Kidney glomerular epithelial cell (primary cell): ENCODE data around the gene PXK.
"Not testable (repeated sequence)": the region's sequence is repeated elsewhere in the genome, so short reads cannot be mapped to it uniquely, and the experiment has no call there.

Source experiments
- DNase-seq: peaks from one replicate; lab custom pipeline; 2025; lab: John Stamatoyannopoulos, UW

The PXK gene

DNA sequence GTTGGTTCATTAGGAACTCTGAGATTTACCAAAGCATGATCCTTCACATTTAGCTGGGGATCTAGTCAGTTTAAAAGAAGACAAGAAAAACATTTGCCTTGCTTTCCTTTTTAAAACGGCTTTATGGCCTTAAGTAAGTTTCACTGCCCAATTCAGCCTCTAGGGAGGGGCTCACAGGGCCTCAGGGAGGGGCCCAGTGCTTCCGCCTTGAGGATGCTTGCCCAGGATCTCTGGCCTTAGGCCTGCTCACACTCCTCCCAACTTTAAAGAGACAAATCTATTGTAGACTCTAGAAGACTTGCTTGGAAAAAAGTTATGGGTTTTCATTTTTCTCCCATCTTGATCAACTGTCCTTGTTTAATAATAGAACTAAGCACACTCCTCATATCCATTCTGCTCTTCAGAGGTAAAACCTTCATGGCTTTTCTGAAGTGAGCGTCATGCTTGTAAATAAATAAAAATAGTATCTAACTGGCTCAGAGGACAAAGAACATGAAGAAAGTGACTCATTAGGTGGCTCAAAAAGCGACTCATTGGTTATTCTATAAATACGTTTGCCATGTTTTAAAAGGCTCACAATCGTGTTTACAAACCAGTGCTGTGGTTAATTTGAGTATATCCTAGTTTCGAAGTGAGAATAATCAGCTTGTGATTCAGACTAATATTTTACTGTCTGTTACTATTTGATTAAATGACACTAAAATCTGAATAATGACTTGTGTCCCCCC is 87.3 kb downstream of the PXK start:
- DNase-seq: no peak

DNA sequence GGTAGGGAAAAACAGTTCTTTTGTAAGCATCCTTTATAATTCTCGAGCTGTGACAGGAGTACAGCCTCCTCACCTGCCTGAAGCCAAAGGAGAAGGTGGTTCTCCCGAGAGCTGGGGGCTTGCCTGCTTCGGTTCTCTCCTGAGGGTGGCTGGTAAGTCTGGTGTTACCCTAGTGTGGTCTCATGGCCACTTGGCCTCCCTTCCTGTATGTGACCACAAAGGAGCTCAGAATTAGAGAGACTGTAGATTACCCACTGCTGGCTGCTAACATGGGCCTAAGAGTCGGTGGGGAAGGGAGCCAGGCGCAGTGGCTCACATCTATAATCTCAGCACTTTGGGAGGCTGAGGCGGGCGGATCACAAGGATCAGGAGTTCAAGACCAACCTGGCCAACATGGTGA is 88.3 kb downstream of the PXK start:
- DNase-seq: no peak

DNA sequence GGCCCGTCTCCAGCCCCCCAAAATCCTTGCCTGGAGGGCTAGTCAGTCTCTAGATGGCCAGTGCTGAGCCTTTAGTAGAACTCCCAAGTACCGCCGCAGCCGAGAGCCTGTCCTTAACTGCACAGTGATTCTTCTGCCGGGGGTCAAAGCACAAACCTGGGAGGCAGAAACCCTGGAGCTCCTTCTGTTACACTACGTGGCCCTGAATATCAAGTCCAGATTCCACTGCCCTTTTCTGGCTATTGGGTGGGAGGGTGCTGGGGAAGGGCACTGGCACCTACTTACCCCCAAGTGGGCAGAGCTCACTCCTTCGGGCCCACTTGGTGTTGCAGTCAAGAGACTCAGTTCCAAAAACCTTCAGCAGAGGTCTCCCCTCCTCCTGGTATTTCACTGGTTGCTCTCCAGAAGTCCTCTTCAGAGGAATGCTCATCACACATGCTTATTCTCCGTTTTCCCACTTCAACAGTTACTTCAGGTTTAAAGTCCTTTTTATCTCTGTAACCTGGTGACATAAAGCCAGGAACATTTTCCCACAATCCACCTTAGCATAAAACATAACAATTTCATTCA is 90.1 kb downstream of the PXK start:
- peak; percentile 7 for DNase-seq

DNA sequence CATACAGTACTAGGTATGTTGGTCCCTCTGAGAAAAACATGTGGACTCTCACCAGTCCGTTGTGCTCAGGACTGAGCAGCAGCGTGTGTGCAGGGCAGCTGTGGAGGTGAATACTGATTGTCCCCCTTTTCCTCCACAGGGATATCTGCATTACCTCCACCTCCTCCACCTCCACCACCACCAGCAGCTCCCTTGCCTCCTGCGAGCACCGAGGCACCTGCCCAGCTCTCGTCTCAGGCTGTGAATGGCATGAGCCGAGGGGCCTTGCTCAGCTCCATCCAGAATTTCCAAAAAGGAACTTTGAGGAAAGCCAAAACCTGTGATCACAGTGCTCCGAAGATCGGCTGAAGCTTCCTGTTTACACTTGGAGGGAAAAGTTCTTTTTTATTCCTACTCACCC is 91.9 kb downstream of the PXK start:
- DNase-seq: no peak

DNA sequence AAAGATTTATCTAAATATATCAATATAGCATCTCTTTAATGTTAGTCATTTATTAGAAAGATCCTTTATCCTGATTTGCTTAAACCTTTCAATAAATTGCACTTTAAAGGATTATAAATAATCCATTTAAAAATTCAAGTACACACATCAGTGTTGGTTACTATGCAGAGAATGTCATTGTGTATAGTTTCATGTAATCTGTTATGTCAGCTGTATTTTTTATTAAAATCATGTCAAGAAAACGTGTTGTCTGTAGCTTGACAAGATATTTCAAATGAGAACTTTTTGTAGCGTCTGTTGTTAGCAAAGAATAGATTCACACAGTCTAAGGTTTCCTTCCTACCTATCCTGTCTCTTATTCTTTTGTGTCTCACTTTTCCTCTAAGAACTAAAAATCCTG is 93.1 kb downstream of the PXK start:
- no peak for DNase-seq

DNA sequence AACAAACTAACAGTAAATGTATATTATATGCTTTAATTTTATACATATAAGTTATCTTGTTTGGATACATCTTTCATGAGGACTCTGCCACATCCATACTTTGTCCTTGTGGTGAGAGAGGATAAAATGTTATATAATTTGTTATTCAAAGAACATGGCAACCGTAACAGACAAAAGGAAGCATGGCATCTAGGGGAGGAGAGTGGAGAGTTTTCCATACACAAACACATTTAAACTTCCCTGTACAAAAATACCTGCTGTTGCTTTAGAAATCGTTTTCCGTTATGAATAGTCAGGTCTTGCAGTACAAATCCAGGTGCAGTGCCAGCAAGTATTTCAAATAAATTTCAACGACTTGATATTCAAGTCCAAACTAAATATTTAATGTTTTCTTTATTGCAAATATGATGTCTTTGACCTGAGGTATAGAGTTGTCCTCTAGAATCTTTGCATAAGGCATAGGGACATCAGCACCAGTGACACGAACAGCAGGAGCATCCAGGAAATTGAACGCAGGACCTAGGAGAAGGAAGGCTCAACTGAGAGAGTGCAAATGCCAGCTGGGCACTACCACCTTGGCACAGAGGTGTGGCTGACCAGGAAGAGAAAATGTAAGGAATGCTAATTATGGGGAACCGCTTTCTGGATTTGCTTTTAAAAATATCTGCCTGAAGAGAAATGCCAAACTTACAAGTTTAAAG is 95.1 kb downstream of the PXK start:
- DNase-seq: no peak

DNA sequence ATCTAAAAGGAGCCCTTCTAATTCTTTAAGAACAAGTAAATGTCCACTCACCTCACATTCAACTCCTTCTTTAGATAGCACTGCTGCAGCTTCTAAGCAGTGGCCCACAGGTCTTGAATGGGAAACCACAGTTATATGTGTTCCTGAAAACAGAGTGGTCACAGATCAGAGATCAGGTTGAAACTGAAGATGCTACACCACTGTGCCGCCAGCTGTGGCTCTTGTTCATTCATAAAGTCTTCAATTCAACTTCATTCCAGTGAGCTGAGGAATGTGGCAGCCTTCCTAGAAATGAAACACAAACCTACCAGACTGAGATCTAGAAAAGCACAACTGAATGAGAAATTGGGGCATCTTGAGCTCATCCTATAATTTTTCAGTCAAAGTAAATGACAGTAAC is 97.0 kb downstream of the PXK start:
- DNase-seq: peak; percentile 26

DNA sequence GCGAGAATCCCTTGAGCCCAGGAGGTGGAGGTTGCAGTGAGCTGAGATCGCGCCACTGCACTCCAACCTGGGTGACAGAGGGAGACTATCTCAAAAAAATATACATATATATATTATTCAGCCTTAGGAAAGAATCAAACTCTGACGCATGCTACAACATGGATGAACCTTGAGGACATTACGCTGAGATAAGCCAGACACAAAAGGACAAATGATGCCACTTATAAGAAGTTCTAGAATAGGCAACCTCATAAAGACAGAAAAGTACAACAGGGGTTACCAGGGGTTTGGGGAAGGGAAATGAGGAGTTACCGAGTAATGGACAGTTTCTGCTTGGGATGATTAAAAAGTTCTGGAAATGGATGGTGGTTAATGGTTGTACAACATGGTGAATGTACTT is 100.2 kb downstream of the PXK start:
- no peak for DNase-seq

DNA sequence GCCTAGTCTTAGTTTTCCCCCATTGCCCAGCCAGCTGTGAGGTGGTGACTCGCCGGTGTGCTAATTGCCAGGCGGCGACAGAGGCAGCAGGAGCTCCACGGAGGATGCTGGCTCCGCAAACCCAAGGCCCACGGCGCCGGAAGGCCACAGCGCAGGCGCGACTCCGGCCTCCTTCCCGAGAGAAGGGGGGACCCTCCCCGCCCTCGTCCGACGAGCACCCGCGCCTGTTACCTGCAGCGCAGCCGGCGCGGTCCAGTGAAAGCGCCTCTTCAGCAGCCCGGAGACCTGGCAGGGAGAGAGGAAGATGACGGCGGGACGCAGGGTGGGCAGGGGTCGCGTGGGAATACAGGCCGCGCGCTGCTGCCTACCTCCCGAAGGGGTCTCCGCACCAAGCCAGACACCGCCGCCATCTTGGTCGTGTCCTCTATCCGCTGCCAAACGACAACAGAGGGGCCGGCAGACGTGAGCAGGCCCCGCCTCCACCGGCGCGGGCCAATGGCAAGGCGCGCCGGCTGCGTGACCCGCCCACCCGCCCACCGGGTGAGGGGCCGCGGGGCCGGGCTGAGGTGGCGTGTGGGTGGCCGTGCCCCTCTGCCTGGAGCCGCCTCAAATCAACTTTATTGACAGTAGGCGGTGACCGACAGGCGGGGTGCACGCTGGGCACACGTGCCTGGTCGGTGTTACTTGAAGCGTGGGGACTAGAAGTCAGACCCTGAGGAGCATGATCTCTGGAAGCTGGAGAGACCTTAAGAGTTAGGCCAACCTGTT is 100.9 kb downstream of the PXK start, which contains the start of gene PDHB:
PDHB (minus strand) TSS at position 433 of the 768 bp plus-strand sequence; CDS start at position 410, 23 bp downstream.
- DNase-seq: peak; percentile 70

DNA sequence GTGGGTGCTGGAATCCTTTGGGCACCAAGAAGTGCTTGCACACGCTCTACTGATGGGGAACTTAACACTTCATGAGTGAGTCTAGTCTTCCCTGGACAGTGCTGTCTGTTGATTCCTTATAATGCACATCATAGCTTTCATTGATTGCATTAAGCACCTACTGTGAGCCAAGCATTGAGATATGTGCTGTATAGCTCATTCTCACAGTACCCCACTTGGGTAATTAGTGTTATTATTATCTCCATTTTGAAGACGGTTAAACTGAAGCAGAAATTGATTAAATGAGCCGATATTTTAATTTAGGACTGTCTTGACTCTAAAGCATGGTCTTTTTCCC is 101.4 kb downstream of the PXK start:
- no peak for DNase-seq

DNA sequence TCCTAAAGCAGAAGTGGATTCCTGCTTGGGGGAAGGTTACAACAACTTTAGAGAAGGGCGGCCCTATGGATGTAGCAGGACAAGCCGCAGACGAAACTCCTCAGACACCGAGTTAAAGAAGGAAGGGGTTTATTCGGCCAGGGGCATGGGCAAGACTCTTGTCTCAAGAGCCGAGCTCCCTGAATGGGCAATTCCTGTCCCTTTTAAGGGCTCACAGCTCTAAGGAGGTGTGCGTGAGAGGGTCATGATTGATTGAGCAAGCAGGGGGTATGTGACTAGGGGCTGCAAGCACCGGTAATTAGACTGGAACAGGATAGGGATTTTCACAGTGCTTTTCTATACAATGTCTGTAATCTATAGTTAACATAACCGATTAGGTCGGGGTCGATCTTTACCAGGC is 101.8 kb downstream of the PXK start:
- DNase-seq: peak; percentile 29

DNA sequence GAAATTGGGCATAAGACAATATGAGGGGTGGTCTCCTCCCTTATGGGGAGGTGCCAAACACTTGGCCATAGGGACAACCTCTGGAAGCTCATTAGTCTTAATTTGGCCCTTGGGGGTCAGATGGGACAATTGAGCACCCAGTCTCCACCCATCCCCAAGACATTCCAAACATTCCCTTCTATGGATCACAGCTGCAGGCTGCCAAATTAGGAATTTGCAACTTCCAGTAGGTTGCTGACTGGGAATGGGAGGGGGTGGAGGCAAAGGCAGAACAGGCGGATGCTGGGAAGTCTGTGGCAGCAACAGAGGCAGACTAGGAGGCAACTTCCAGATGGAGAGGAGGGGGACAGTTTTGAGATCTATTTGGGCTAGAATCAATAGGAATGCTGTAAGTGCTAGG is 102.3 kb downstream of the PXK start:
- DNase-seq: peak; percentile 66

DNA sequence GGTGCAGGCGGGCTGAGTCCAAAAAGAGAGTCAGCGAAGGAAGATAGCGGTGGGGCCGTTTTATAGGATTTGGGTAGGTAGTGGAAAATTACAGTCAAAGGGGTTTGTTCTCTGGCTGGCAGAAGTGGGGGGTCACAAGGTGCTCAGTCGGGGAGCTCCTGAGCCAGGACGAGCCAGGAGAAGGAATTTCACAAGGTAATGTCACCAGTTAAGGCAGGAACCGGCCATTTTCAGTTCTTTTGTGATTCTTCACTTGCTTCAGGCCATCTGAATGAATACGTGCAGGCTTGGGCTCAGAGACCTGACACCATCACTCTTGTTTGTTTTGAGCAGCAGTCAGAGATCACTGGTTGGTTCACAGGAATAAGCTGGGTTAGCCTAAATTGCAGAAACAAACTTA is 104.6 kb downstream of the PXK start:
- not testable (repeated sequence) for DNase-seq

DNA sequence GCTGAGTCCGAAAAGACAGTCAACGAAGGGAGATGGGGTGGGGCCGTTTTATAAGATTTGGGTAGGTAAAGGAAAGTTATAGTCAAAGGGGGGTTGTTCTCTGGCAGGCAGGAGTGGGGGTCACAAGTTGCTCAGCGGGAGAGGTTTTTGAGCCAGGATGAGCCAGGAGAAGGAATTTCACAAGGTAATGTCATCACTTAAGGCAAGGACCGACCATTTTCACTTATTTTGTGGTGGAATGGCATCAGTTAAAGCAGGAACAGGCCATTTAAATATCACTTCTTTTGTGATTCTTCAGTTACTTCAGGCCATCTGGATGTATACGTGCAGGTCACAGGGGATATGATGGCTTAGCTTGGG is 108.3 kb downstream of the PXK start:
- not testable (repeated sequence) for DNase-seq

DNA sequence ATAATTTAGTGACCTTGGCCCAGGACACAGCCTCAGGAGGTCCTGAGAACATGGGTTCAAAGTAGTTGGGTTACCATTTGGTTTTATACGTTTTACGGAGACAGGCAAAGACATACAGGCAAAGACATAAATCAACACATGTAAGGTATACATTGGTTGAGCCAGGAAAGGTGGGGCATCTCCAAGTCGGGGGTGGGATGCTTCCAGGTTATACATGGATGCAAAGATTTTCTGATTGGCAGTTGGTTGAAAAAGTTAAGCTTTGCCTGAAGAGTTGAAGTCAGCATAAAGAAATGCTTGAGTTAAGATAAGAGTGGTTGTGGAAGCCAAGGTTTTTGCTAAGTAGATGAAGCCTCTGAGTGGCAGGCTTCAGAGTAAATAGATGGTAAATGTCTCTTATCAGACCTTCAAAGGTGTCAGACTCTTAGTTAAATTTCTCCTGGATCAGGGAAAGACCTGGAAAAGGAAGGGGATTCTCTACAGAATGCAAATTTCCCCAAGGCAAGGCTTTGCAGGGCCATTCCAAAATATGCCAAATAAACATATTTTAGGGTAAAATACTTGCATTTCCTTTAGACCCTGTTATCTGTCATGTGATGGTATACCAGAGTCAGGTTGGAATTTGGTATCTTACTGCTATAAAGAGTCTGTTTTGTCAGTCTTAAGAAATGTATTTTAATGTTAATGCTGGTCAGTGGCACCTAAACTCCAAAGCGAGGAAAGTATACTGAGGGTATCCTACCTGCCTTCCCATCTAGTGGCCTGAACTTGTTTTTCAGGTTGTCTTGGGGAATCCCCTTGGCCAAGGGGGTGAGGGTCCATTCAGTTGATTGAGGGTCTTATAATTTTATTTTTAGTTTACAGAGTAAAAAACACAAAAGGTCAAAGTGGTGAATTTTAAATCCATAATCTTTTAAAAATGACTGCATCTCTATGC is 109.1 kb downstream of the PXK start:
- DNase-seq: no peak

DNA sequence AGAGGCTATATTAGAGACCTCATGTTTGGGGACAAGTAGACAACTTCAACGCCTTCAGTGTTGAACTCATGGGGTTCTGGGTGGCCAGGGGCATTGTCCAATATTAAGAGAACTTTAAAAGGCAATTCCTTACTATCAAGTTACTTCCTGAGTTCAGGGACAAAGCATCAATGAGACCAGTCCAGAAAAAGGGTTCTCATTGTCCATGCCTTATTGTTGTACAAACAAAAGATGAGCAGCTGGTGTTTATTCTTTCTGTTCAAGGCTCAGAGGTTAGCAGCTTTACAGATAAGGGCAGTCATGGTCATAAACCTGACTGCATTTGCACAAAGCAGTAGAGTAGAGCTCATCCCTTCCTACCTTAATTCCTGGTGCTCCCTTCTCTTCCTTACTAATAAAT is 119.5 kb downstream of the PXK start:
- no peak for DNase-seq

DNA sequence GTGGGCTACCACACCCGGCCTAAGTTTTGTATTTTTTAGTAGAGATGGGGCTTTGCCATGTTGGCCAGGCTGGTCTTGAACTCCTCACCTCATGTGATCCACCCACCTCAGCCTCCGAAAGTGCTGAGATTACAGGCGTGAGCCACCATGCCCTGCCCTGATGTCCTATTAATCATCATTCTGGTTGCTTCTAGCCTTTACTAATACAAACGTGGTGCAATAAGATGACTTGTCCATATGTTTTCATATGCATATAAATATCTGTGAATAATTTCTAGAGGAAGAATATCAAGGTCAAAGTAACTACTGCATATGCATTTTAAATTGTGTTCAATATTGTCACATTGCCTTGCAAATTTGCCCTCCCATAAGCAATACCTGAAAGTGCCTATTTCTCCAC is 126.5 kb downstream of the PXK start:
- DNase-seq: no peak

DNA sequence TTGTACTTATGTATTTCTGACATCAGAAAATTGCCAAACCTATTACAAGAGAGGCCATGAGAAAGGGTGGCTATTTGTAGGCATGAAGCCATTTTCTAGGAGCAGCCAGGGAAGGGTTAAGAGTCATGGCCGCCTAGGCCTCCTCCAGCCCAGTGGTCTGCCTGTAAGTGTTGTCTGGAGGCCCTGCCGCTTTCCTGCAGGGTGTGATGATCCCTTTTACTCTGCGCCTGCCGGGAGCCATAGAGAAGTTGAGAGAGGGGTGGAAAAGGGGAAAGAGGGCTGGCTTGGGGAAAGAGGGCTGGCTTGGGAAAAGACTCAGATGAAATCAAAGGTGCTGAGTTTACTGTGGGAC is 130.1 kb downstream of the PXK start:
- DNase-seq: no peak

DNA sequence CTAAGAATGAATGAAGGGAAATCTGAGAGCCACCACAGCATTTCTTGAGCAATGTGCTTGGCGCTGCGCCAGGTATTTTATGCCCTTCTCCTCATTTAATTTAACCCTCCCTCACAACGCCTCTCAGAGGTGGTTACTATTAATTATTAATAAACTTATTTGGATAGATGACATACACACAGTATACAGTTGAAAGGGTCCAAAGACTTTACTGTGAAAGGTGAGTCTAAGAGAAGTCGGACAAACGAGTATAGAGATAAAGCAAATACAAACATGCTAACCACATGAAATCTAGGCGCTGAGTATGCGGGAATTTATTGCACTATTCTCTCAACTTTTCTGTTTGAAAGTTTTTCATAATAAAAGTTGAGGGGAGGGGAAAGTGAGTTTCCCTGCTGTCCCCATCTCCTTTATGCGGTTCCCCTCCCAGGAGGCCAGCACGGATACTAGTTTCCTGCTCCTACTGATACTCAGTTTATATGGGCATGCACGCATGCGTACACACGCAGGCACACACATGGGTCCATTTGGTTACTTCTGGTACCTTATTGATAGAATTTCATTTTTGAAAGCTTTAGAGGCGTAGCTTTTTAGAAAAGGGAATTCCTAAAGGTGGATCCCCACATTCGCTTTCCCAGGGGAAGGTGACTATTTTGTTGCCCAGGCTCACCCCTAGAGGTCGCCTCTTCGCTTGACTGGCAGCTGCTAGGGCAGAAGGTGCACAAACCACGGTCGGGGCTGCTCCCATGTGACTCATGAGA is 130.7 kb downstream of the PXK start:
- DNase-seq: peak; percentile 63

DNA sequence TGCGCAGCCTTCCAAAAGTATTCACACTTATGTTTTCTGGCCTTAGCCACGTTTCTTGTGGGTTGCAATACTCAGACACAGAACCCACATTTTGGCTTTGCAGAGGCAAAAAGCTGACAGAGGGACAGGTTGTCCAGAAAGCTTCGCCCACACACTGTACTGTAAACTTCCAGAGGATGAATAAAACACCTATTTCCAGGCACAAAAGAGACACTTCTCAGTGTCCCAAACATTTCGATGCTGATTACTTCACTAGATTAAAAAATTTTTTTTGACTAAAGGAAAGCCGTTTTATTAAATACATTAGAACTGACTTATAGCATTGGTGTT is 131.2 kb downstream of the PXK start:
- no peak for DNase-seq

DNA sequence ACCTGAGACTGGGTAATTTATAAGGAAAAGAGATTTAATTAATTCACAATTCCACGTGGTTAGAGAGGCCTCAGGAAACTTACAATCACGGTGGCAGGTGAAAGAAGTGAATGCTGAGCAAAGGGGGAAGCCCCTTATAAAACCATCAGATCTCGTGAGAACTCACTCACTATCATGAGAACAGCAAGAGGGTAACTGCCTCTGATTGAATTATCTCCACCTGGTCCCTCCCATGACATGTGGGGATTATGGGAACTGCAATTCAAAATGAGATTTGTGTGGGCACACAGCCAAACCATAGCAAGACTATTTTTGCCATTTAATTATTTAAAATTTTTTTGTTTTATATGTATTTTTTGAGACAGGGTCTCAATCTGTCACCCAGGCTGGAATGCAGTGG is 132.2 kb downstream of the PXK start:
- no peak for DNase-seq
